HEK293 (cell line): ENCODE measurements around the gene WDR7.

Source experiments
- CTCF ChIP-seq: fragments of 450-650 bp; formaldehyde crosslinking; IDR thresholded peaks from 2 replicates; pipeline ENCODE4 v1.5.1; 2016; ENCODE audit warnings: missing biosample characterization, missing genetic modification characterization
- KLF9 ChIP-seq: fragments of 450-650 bp; formaldehyde crosslinking; IDR thresholded peaks from 2 replicates; pipeline ENCODE4 v1.5.1; 2016; ENCODE audit warnings: missing biosample characterization, missing genetic modification characterization, low read depth
- ZNF112 ChIP-seq: fragments of 450-650 bp; formaldehyde crosslinking; IDR thresholded peaks from 2 replicates; pipeline ENCODE4 v1.5.0; 2017; ENCODE audit warnings: missing biosample characterization, missing genetic modification characterization
- ZNF121 ChIP-seq: fragments of 450-650 bp; formaldehyde crosslinking; IDR thresholded peaks from 2 replicates; pipeline ENCODE4 v1.5.1; 2016; ENCODE audit warnings: missing biosample characterization, missing genetic modification characterization
- ZNF184 ChIP-seq: fragments of 450-650 bp; IDR thresholded peaks from 2 replicates; pipeline ENCODE4 v1.5.1; 2018; ENCODE audit warnings: missing biosample characterization, mild to moderate bottlenecking, missing genetic modification characterization
- ZNF501 ChIP-seq: fragments of 450-650 bp; formaldehyde crosslinking; IDR thresholded peaks from 2 replicates; pipeline ENCODE4 v1.5.1; 2016; ENCODE audit warnings: missing biosample characterization, missing genetic modification characterization
- ZNF530 ChIP-seq: fragments of 450-650 bp; formaldehyde crosslinking; IDR thresholded peaks from 2 replicates; pipeline ENCODE4 v1.5.1; 2016; ENCODE audit warnings: low read depth, missing biosample characterization, missing genetic modification characterization
- ZNF549 ChIP-seq: fragments of 450-650 bp; IDR thresholded peaks from 2 replicates; pipeline ENCODE4 v1.5.1; 2018; ENCODE audit warnings: missing biosample characterization, missing genetic modification characterization, mild to moderate bottlenecking, inconsistent platforms, moderate library complexity
- ZNF560 ChIP-seq: fragments of 450-650 bp; formaldehyde crosslinking; IDR thresholded peaks from 2 replicates; pipeline ENCODE4 v1.5.1; 2017; ENCODE audit warnings: missing biosample characterization, missing genetic modification characterization, borderline replicate concordance
- ZNF629 ChIP-seq: fragments of 450-650 bp; formaldehyde crosslinking; IDR thresholded peaks from 2 replicates; pipeline ENCODE4 v1.5.1; 2017; ENCODE audit warnings: missing biosample characterization, missing genetic modification characterization
- ZNF768 ChIP-seq: fragments of 450-650 bp; formaldehyde crosslinking; IDR thresholded peaks from 2 replicates; pipeline ENCODE4 v1.5.1; 2018; ENCODE audit warnings: missing biosample characterization, mild to moderate bottlenecking, missing genetic modification characterization
- ZNF791 ChIP-seq: fragments of 450-650 bp; formaldehyde crosslinking; IDR thresholded peaks from 2 replicates; pipeline ENCODE4 v1.5.1; 2016; ENCODE audit warnings: missing biosample characterization, missing genetic modification characterization
- TF ChIP-seq, protein P1 (sequence below): fragments of 450-650 bp; formaldehyde crosslinking; IDR thresholded peaks from 2 replicates; pipeline ENCODE4 v1.5.1; 2016; ENCODE audit warnings: missing biosample characterization, missing genetic modification characterization

- TF ChIP-seq, protein P1, sequence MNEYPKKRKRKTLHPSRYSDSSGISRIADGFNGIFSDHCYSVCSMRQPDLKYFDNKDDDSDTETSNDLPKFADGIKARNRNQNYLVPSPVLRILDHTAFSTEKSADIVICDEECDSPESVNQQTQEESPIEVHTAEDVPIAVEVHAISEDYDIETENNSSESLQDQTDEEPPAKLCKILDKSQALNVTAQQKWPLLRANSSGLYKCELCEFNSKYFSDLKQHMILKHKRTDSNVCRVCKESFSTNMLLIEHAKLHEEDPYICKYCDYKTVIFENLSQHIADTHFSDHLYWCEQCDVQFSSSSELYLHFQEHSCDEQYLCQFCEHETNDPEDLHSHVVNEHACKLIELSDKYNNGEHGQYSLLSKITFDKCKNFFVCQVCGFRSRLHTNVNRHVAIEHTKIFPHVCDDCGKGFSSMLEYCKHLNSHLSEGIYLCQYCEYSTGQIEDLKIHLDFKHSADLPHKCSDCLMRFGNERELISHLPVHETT (tag by site-specific recombination): no peak
- TF ChIP-seq ZNF549 (tag by site-specific recombination) (no peak), CTCF (tag by site-specific recombination) (no peak), ZNF768 (tag by site-specific recombination) (no peak), ZNF184 (tag by site-specific recombination) (no peak), ZNF530 (tag by site-specific recombination) (no peak), ZNF791 (tag by site-specific recombination) (no peak), KLF9 (tag by site-specific recombination) (peak; percentile 91), ZNF501 (tag by site-specific recombination) (peak; percentile 55; the same call in 1 of the 2 replicates), ZNF112 (tag by site-specific recombination) (no peak), ZNF629 (tag by site-specific recombination) (peak; percentile 97), ZNF121 (tag by site-specific recombination) (no peak), ZNF560 (tag by site-specific recombination) (no peak)
Measured at GRCh38 chr18:56638232-56639103, 12.7 kb upstream of the WDR7 start, which contains the start of gene TXNL1.
